Esophagus squamous epithelium (tissue), 4 donors: ENCODE results near the gene PTPRJ.

Experiments
- CTCF ChIP-seq, 6 experiments: fragments of 450-650 bp in 4 of 6; fragments of 200-600 bp in 2 of 6; sonication (generic) in 2 of 6; IDR thresholded peaks; one replicate each; pipeline ENCODE4 v1.5.1; 2016 to 2019; ENCODE audit warnings: antibody characterized with exemption in 6 of 6, mild to moderate bottlenecking in 4 of 6, moderate library complexity in 4 of 6
- POLR2A ChIP-seq, 4 donors: fragments of 450-650 bp; IDR thresholded peaks; one replicate each; pipeline ENCODE4 v1.6.1; 2017; ENCODE audit warnings: antibody characterized with exemption in 4 of 4, mild to moderate bottlenecking in 4 of 4, moderate library complexity in 3 of 4

GRCh38 chr11:48075637-48076036 is 95.3 kb downstream of the PTPRJ start:
- no peak for TF ChIP-seq CTCF (IDR thresholded peaks at IDR 0.05)
- no peak for TF ChIP-seq POLR2A (IDR thresholded peaks at IDR 0.05)
